GM23338 (cell line): ENCODE results near the gene ROBO1. TPM values are rescaled to one million over a fixed set of nuclear protein-coding genes. Genes with fewer than 3 reads are reported as not detected.

Experiments used
- ATAC-seq: fragments of 200-7000 bp; cut with Tn5 transposase; 3 replicates; pipeline ENCODE4 v1.9.1; 2020
- DNase-seq: peaks from one replicate; pipeline ENCODE4 v3.0.0-alpha.2; 2015; ENCODE audit warnings: low spot score
- H2AFZ ChIP-seq: fragments of 200-600 bp; sonication (generic); 2 replicates; pipeline ENCODE4 v1.8.0; 2016; ENCODE audit warnings: antibody characterized with exemption, mild to moderate bottlenecking, moderate library complexity
- H3F3A ChIP-seq: fragments of 200-600 bp; sonication (generic); replicated peaks from 2 replicates; pipeline ENCODE4 v1.8.0; 2017; ENCODE audit warnings: antibody characterized with exemption, mixed run types, low read depth
- H3K27ac ChIP-seq: fragments of 200-600 bp; sonication (generic); 2 replicates; pipeline ENCODE4 v1.6.1; 2016; ENCODE audit warnings: low read depth
- H3K27me3 ChIP-seq: fragments of 200-600 bp; sonication (generic); 2 replicates; pipeline ENCODE4 v1.8.0; 2016; ENCODE audit warnings: mild to moderate bottlenecking, mixed run types, moderate library complexity; ENCODE audit not compliant: insufficient read depth
- H3K36me3 ChIP-seq: fragments of 200-600 bp; sonication (generic); 2 replicates; pipeline ENCODE4 v1.8.0; 2016; ENCODE audit warnings: mild to moderate bottlenecking; ENCODE audit not compliant: insufficient read depth
- H3K4me1 ChIP-seq: fragments of 200-600 bp; sonication (generic); 2 replicates; pipeline ENCODE4 v1.8.0; 2016; ENCODE audit warnings: mild to moderate bottlenecking, moderate library complexity; ENCODE audit not compliant: insufficient read depth
- H3K4me2 ChIP-seq: fragments of 200-600 bp; sonication (generic); 2 replicates; pipeline ENCODE4 v1.7.1; 2017; ENCODE audit warnings: mixed run types
- H3K4me3 ChIP-seq: fragments of 200-600 bp; sonication (generic); 2 replicates; pipeline ENCODE4 v1.6.1; 2016; ENCODE audit warnings: mixed run types
- H3K79me2 ChIP-seq: fragments of 200-600 bp; sonication (generic); replicated peaks from 2 replicates; pipeline ENCODE4 v1.8.0; 2017; ENCODE audit warnings: mild to moderate bottlenecking; ENCODE audit not compliant: insufficient read depth
- H3K9me2 ChIP-seq: fragments of 200-600 bp; sonication (generic); 2 replicates; pipeline ENCODE4 v1.8.0; 2017; ENCODE audit not compliant: insufficient read depth
- H4K20me1 ChIP-seq: fragments of 200-600 bp; sonication (generic); replicated peaks from 2 replicates; pipeline ENCODE4 v1.8.0; 2017; ENCODE audit warnings: mild to moderate bottlenecking; ENCODE audit not compliant: insufficient read depth
- H3K27ac Mint-ChIP-seq: 2 replicates; pipeline ENCODE4 v1.8.0; 2020; ENCODE audit warnings: inconsistent platforms, mild to moderate bottlenecking, moderate library complexity, mixed read lengths
- H3K27me3 Mint-ChIP-seq: 3 replicates; pipeline ENCODE4 v1.8.0; 2022; ENCODE audit warnings: low read depth, mild to moderate bottlenecking, moderate library complexity, mixed read lengths, inconsistent platforms; ENCODE audit not compliant: insufficient read depth, poor library complexity
- H3K36me3 Mint-ChIP-seq: 3 replicates; pipeline ENCODE4 v1.8.0; 2021; ENCODE audit warnings: low read depth, mild to moderate bottlenecking, inconsistent platforms, moderate library complexity, mixed read lengths
- H3K4me1 Mint-ChIP-seq: 3 replicates; pipeline ENCODE4 v1.8.0; 2020; ENCODE audit warnings: mild to moderate bottlenecking, inconsistent platforms, mixed read lengths
- H3K4me3 Mint-ChIP-seq: 3 replicates; pipeline ENCODE4 v1.8.0; 2021; ENCODE audit warnings: moderate library complexity, mild to moderate bottlenecking, inconsistent platforms, mixed read lengths
- H3K9me3 Mint-ChIP-seq: 3 replicates; pipeline ENCODE4 v1.8.0; 2020; ENCODE audit warnings: moderate library complexity, mild to moderate bottlenecking, inconsistent platforms, mixed read lengths
- EZH2 ChIP-seq: fragments of 200-600 bp; sonication (generic); IDR thresholded peaks from one replicate; pipeline ENCODE4 v1.8.0; 2017; ENCODE audit warnings: antibody characterized with exemption, mild to moderate bottlenecking, low read depth; ENCODE audit not compliant: unreplicated experiment
- JUNB ChIP-seq: IDR thresholded peaks from one replicate; pipeline ENCODE4 v1.6.1; 2016; ENCODE audit warnings: antibody characterized with exemption; ENCODE audit not compliant: unreplicated experiment
- NANOG ChIP-seq: IDR thresholded peaks from 2 replicates; pipeline ENCODE4 v1.6.1; 2016; ENCODE audit warnings: antibody characterized with exemption, borderline replicate concordance
- POLR2AphosphoS5 ChIP-seq: IDR thresholded peaks from 2 replicates; pipeline ENCODE4 v1.6.1; 2016; ENCODE audit warnings: antibody characterized with exemption, low read depth
- STAT1 ChIP-seq: IDR thresholded peaks from one replicate; pipeline ENCODE4 v1.6.1; 2016; ENCODE audit warnings: antibody characterized with exemption; ENCODE audit not compliant: unreplicated experiment
- ZNF331 ChIP-seq: fragments of 250-450 bp; sonication (Bioruptor Pico); IDR thresholded peaks from 2 replicates; pipeline ENCODE4 v1.5.0; 2020; ENCODE audit warnings: low read depth, mild to moderate bottlenecking, moderate library complexity
- polyA plus RNA-seq: library from polyadenylated mRNA; unstranded; fragments of >200 nt; fragmentation: Nextera tagmentation; extraction: Ambion mirVana; gene quantifications from 2 replicates; pipeline ENCODE4 v1.2.1, GENCODE V29; 2016
- total RNA-seq: library from RNA; depleted of rRNA; stranded (reverse); fragments of >200 nt; shearing (Covaris generic); gene quantifications from 2 replicates; pipeline ENCODE4 v1.2.3, GENCODE V29; 2014
- TF ChIP-seq, protein P1 (sequence below): fragments of 250-450 bp; sonication (Bioruptor Pico); IDR thresholded peaks from 2 replicates; pipeline ENCODE4 v1.5.0; 2020; ENCODE audit warnings: mild to moderate bottlenecking, moderate library complexity
- TF ChIP-seq, protein P2 (sequence below): IDR thresholded peaks from one replicate; pipeline ENCODE4 v1.6.1; 2018; ENCODE audit warnings: antibody characterized with exemption; ENCODE audit not compliant: unreplicated experiment
- TF ChIP-seq, protein P3 (sequence below): IDR thresholded peaks from 2 replicates; pipeline ENCODE4 v1.6.1; 2016; ENCODE audit warnings: antibody characterized with exemption

ROBO1 gene
- total and polyA plus RNA-seq, 2 experiments from 2014 or later: 19.2 to 78.3 TPM

DNA sequence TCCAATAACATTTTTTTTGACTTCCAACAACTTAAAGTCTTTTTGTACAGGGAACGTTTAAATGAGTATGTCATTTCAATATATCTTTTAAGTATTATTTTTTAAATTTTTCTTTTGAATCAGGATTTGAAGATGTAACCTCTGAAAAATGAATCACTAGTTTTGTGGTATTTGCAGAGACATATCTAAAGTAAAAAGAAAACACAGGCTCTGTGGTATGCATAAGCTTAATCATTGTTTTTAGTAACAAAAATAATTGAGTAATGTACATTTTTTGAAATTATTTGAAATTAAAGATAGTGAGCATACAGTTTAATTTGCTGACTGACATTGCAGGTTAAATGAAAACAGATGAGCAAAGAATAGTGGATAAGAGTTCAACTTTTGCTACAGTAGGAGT is 531.3 kb downstream of the ROBO1 start (continued):
- TF ChIP-seq, protein P1, sequence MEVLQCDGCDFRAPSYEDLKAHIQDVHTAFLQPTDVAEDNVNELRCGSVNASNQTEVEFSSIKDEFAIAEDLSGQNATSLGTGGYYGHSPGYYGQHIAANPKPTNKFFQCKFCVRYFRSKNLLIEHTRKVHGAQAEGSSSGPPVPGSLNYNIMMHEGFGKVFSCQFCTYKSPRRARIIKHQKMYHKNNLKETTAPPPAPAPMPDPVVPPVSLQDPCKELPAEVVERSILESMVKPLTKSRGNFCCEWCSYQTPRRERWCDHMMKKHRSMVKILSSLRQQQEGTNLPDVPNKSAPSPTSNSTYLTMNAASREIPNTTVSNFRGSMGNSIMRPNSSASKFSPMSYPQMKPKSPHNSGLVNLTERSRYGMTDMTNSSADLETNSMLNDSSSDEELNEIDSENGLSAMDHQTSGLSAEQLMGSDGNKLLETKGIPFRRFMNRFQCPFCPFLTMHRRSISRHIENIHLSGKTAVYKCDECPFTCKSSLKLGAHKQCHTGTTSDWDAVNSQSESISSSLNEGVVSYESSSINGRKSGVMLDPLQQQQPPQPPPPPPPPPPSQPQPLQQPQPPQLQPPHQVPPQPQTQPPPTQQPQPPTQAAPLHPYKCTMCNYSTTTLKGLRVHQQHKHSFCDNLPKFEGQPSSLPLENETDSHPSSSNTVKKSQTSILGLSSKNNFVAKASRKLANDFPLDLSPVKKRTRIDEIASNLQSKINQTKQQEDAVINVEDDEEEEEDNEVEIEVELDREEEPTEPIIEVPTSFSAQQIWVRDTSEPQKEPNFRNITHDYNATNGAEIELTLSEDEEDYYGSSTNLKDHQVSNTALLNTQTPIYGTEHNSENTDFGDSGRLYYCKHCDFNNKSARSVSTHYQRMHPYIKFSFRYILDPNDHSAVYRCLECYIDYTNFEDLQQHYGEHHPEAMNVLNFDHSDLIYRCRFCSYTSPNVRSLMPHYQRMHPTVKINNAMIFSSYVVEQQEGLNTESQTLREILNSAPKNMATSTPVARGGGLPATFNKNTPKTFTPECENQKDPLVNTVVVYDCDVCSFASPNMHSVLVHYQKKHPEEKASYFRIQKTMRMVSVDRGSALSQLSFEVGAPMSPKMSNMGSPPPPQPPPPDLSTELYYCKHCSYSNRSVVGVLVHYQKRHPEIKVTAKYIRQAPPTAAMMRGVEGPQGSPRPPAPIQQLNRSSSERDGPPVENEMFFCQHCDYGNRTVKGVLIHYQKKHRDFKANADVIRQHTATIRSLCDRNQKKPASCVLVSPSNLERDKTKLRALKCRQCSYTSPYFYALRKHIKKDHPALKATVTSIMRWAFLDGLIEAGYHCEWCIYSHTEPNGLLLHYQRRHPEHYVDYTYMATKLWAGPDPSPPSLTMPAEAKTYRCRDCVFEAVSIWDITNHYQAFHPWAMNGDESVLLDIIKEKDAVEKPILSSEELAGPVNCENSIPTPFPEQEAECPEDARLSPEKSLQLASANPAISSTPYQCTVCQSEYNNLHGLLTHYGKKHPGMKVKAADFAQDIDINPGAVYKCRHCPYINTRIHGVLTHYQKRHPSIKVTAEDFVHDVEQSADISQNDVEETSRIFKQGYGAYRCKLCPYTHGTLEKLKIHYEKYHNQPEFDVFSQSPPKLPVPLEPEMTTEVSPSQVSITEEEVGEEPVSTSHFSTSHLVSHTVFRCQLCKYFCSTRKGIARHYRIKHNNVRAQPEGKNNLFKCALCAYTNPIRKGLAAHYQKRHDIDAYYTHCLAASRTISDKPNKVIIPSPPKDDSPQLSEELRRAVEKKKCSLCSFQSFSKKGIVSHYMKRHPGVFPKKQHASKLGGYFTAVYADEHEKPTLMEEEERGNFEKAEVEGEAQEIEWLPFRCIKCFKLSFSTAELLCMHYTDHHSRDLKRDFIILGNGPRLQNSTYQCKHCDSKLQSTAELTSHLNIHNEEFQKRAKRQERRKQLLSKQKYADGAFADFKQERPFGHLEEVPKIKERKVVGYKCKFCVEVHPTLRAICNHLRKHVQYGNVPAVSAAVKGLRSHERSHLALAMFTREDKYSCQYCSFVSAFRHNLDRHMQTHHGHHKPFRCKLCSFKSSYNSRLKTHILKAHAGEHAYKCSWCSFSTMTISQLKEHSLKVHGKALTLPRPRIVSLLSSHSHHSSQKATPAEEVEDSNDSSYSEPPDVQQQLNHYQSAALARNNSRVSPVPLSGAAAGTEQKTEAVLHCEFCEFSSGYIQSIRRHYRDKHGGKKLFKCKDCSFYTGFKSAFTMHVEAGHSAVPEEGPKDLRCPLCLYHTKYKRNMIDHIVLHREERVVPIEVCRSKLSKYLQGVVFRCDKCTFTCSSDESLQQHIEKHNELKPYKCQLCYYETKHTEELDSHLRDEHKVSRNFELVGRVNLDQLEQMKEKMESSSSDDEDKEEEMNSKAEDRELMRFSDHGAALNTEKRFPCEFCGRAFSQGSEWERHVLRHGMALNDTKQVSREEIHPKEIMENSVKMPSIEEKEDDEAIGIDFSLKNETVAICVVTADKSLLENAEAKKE (CRISPR knock-in tag): no peak
- TF ChIP-seq, protein P2, sequence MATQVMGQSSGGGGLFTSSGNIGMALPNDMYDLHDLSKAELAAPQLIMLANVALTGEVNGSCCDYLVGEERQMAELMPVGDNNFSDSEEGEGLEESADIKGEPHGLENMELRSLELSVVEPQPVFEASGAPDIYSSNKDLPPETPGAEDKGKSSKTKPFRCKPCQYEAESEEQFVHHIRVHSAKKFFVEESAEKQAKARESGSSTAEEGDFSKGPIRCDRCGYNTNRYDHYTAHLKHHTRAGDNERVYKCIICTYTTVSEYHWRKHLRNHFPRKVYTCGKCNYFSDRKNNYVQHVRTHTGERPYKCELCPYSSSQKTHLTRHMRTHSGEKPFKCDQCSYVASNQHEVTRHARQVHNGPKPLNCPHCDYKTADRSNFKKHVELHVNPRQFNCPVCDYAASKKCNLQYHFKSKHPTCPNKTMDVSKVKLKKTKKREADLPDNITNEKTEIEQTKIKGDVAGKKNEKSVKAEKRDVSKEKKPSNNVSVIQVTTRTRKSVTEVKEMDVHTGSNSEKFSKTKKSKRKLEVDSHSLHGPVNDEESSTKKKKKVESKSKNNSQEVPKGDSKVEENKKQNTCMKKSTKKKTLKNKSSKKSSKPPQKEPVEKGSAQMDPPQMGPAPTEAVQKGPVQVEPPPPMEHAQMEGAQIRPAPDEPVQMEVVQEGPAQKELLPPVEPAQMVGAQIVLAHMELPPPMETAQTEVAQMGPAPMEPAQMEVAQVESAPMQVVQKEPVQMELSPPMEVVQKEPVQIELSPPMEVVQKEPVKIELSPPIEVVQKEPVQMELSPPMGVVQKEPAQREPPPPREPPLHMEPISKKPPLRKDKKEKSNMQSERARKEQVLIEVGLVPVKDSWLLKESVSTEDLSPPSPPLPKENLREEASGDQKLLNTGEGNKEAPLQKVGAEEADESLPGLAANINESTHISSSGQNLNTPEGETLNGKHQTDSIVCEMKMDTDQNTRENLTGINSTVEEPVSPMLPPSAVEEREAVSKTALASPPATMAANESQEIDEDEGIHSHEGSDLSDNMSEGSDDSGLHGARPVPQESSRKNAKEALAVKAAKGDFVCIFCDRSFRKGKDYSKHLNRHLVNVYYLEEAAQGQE: no peak
- no peak for TF ChIP-seq STAT1

DNA sequence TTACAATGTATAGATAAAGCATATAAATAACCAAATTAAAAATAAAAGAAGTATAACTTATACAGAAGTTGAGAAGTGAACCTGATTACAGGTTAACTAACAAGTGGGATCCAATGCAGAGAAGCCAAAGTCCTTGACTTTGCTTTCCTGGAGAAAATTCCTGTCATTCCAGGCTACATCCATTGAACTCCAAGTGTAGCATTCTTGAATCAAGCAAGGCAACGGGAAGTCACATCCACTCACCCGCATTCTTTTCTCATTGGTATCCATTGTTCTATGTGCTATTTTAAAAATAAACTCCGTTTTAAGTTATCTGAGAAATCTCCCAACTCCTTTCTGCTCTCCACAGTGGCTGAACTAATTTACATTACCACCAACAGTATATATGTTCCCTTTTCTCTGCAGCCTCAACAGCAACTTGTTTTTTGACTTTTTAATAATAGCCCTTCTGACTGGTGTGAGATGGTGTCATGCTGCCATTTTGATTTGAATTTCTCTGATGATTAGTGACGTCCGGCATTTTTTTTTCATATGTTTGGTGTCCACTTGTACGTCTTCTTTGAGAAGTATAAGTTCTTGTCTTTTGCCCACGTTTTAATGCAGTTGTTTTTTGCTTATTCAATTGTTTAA is 534.3 kb downstream of the ROBO1 start:
- Histone ChIP-seq H3K36me3 (no peaks in the 10 kb centered on the region), H3F3A (no peaks in the 10 kb centered on the region), H4K20me1 (no peaks in the 10 kb centered on the region), H3K79me2 (no peaks in the 10 kb centered on the region), H3K27me3 (no peaks in the 10 kb centered on the region), H3K4me2 (0 out of 2 replicates have a peak overlapping the region, but pooled peaks have one; percentile 2), H3K27ac (peak overlapping the region; percentile 83), H3K9me2 (no peaks in the 10 kb centered on the region), H3K4me1 (peaks cover 4% of the 10 kb centered on the region; the same call in 1 of the 2 replicates), H2AFZ (no peak overlapping the region), H3K4me3 (no peak overlapping the region)
- Mint-ChIP-seq H3K4me1 (peaks cover 10% of the 10 kb centered on the region), H3K27me3 (peaks cover 2% of the 10 kb centered on the region), H3K27ac (peak overlapping the region; percentile 37; the same call in 1 of the 2 replicates), H3K9me3 (peaks cover 4% of the 10 kb centered on the region; the same call in 2 of the 3 replicates), H3K4me3 (no peak overlapping the region), H3K36me3 (peaks cover 17% of the 10 kb centered on the region; the same call in 2 of the 3 replicates)
- DNase-seq: peak; percentile 92
- ATAC-seq: peak; percentile 90
- TF ChIP-seq EZH2: no peak
- TF ChIP-seq ZNF331 (CRISPR knock-in tag): 0 out of 2 replicates have a peak, but pooled peaks have one; percentile 0
- TF ChIP-seq JUNB: no peak
- TF ChIP-seq NANOG: peak; percentile 39; the same call in 1 of the 2 replicates
- TF ChIP-seq, protein P3, sequence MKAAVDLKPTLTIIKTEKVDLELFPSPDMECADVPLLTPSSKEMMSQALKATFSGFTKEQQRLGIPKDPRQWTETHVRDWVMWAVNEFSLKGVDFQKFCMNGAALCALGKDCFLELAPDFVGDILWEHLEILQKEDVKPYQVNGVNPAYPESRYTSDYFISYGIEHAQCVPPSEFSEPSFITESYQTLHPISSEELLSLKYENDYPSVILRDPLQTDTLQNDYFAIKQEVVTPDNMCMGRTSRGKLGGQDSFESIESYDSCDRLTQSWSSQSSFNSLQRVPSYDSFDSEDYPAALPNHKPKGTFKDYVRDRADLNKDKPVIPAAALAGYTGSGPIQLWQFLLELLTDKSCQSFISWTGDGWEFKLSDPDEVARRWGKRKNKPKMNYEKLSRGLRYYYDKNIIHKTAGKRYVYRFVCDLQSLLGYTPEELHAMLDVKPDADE: no peak
- TF ChIP-seq POLR2AphosphoS5: no peak
